Measurements from ENCODE around the gene RO60.

RO60 gene

GRCh38 chr1:193065954-193066353 is 6.5 kb downstream of the RO60 start:
- TF ChIP-seq CTCF (IDR thresholded peaks at IDR 0.05; ENCODE audit: low read depth, low read length, missing control alignments) = no peak
- DNase-seq = no peak
- in situ Hi-C loops (cut with HindIII; ENCODE audit: low pct_ligation_motif_present, low sequenced_read_pairs) = no loop called here
- Histone ChIP-seq H3K4me3 (ENCODE audit: low read depth, low read length) (no peak overlapping the region), H3K27me3 (replicated peaks) (no peaks in the 10 kb centered on the region), H3K27ac (no peak overlapping the region), H3K36me3 (replicated peaks) (peaks cover 7% of the 10 kb centered on the region)

- peaks cover 7% of the 10 kb centered on the region for H3K36me3 ChIP-seq (replicated peaks)
- no peak for DNase-seq
- no peak overlapping the region for H3K4me3 ChIP-seq (ENCODE audit: low read depth, low read length)
- no peaks in the 10 kb centered on the region for H3K27me3 ChIP-seq (replicated peaks)
- in situ Hi-C loops (cut with HindIII; ENCODE audit: low pct_ligation_motif_present, low sequenced_read_pairs) = no loop called here
- no peak overlapping the region for H3K27ac ChIP-seq
- no peak for TF ChIP-seq CTCF (IDR thresholded peaks at IDR 0.05; ENCODE audit: low read depth, low read length, missing control alignments)
Observed at GRCh38 chr1:193066606-193067005, 7.2 kb downstream of the RO60 start.

GRCh38 chr1:193068013-193068412 is 8.6 kb downstream of the RO60 start:
- in situ Hi-C loops (cut with HindIII; ENCODE audit: low pct_ligation_motif_present, low sequenced_read_pairs) = no loop called here
- H3K27ac ChIP-seq = no peak overlapping the region
- no peak overlapping the region for H3K4me3 ChIP-seq (ENCODE audit: low read depth, low read length)
- DNase-seq = no peak
- H3K36me3 ChIP-seq (replicated peaks) = peaks cover 8% of the 10 kb centered on the region
- no peaks in the 10 kb centered on the region for H3K27me3 ChIP-seq (replicated peaks)
- no peak for TF ChIP-seq CTCF (IDR thresholded peaks at IDR 0.05; ENCODE audit: low read depth, low read length, missing control alignments)

GRCh38 chr1:193069748-193070385 is 10.5 kb downstream of the RO60 start:
- in situ Hi-C loops (cut with HindIII; ENCODE audit: low pct_ligation_motif_present, low sequenced_read_pairs) = no loop called here
- no peak for DNase-seq
- H3K4me3 ChIP-seq (ENCODE audit: low read depth, low read length) = no peak overlapping the region
- no peaks in the 10 kb centered on the region for H3K27me3 ChIP-seq (replicated peaks)
- H3K36me3 ChIP-seq (replicated peaks) = peaks cover 8% of the 10 kb centered on the region
- TF ChIP-seq CTCF (IDR thresholded peaks at IDR 0.05; ENCODE audit: low read depth, low read length, missing control alignments) = peak; percentile 67
- no peak overlapping the region for H3K27ac ChIP-seq

GRCh38 chr1:193070386-193070753 is 11.0 kb downstream of the RO60 start:
- Histone ChIP-seq H3K36me3 (replicated peaks) (peaks cover 8% of the 10 kb centered on the region), H3K4me3 (ENCODE audit: low read depth, low read length) (no peak overlapping the region), H3K27ac (no peak overlapping the region), H3K27me3 (replicated peaks) (no peaks in the 10 kb centered on the region)
- no peak for TF ChIP-seq CTCF (IDR thresholded peaks at IDR 0.05; ENCODE audit: low read depth, low read length, missing control alignments)
- no peak for DNase-seq
- in situ Hi-C loops (cut with HindIII; ENCODE audit: low pct_ligation_motif_present, low sequenced_read_pairs) = no loop called here

GRCh38 chr1:193070942-193071341 is 11.5 kb downstream of the RO60 start:
- Histone ChIP-seq H3K27ac (peak overlapping the region; percentile 28), H3K4me3 (ENCODE audit: low read depth, low read length) (no peak overlapping the region), H3K27me3 (replicated peaks) (no peaks in the 10 kb centered on the region), H3K36me3 (replicated peaks) (peaks cover 8% of the 10 kb centered on the region)
- DNase-seq = peak; percentile 50
- in situ Hi-C loops (cut with HindIII; ENCODE audit: low pct_ligation_motif_present, low sequenced_read_pairs) = no loop called here
- TF ChIP-seq CTCF (IDR thresholded peaks at IDR 0.05; ENCODE audit: low read depth, low read length, missing control alignments) = no peak

Data from brain microvascular endothelial cell (primary cell).